ENCODE data around the gene ARHGAP20. TPM values are rescaled to one million over a fixed set of nuclear protein-coding genes. Genes with fewer than 3 reads are reported as not detected.

Gene ARHGAP20
- total and polyA plus RNA-seq, 2 of the 4 experiments (the other 2 are of a cell fraction) = 1.4 to 2.5 TPM

- no TSS peak for BruUV-seq (replicated peaks)
- H4K5ac ChIP-seq (ENCODE audit: low read depth, low read length) = no peak overlapping the region
- H3K18ac ChIP-seq (ENCODE audit: low read depth, low read length) = no peak overlapping the region
- no peak overlapping the region for H2BK120ac ChIP-seq (ENCODE audit: low read depth, low read length)
- no peak overlapping the region for H3K4ac ChIP-seq (ENCODE audit: low read depth, low read length)
- no peak overlapping the region for H3K4me2 ChIP-seq (ENCODE audit: low read depth, low read length)
- no peak overlapping the region for H2AK9ac ChIP-seq (replicated peaks; ENCODE audit: low read depth, low read length, poor library complexity)
- H4K91ac ChIP-seq (ENCODE audit: insufficient read depth, low read depth, low read length) = no peak overlapping the region
- H3K14ac ChIP-seq (replicated peaks; ENCODE audit: low read depth, low read length) = no peak overlapping the region
- no CpG with 5 or more reads among the region's 1 CpG for WGBS, 2 experiments (ENCODE audit: extremely low coverage in 2 of 2, insufficient read length in 1 of 2)
- no peak overlapping the region for H3K23ac ChIP-seq (ENCODE audit: low read depth, low read length)
- DNase-seq = no peak
- dilution Hi-C loops (cut with HindIII; ENCODE audit: low sequenced_read_pairs, unreplicated experiment) = no loop called here
- no peak overlapping the region for H3K9ac ChIP-seq (ENCODE audit: low read depth, low read length)
- H2BK20ac ChIP-seq (ENCODE audit: low read depth, low read length) = no peak overlapping the region
- CTCF ChIA-PET = no interaction called here
- no peaks in the 10 kb centered on the region for H3K4me1 ChIP-seq (ENCODE audit: control insufficient read depth, insufficient read depth, low read length)
- no peaks in the 10 kb centered on the region for H3K9me1 ChIP-seq (ENCODE audit: insufficient read depth, low read length)
- H3K36me3 ChIP-seq (ENCODE audit: control insufficient read depth, insufficient read depth, low read length) = no peaks in the 10 kb centered on the region
- in situ Hi-C loops (cut with MboI; ENCODE audit: low sequenced_read_pairs) = no loop called here
- H3K79me1 ChIP-seq (ENCODE audit: low read depth in 1 of 2, low read length in 2 of 2) = no peaks in the 10 kb centered on the region
- no peaks in the 10 kb centered on the region for H3K27me3 ChIP-seq (ENCODE audit: control insufficient read depth, insufficient read depth, low read length)
- intact Hi-C loops (cut with micrococcal nuclease) = no loop called here
- H2BK15ac ChIP-seq (ENCODE audit: low read depth, low read length) = no peak overlapping the region
- H3K4me3 ChIP-seq (ENCODE audit: insufficient read depth, low read depth, low read length) = no peak overlapping the region
- H2AK5ac ChIP-seq (ENCODE audit: low read depth, low read length) = no peak overlapping the region
- H3K56ac ChIP-seq (ENCODE audit: extremely low read depth, insufficient read depth, low read length) = no peak overlapping the region
- ATAC-seq (ENCODE audit: low read depth) = no peak
- H4K20me1 ChIP-seq (ENCODE audit: insufficient read depth, low read length) = no peaks in the 10 kb centered on the region
- POLR2A ChIA-PET (ENCODE audit: unreplicated experiment) = no interaction called here
- TF ChIP-seq NFE2L2 (IDR thresholded peaks at IDR 0.05; ENCODE audit: low read depth, low read length) (no peak), SMC3 (IDR thresholded peaks at IDR 0.05; ENCODE audit: low read depth, low read length) (no peak), RCOR1 (IDR thresholded peaks at IDR 0.05; ENCODE audit: insufficient replicate concordance, low read length) (no peak), RAD21 (IDR thresholded peaks at IDR 0.05; ENCODE audit: low read length) (no peak), MAFK (IDR thresholded peaks at IDR 0.05; ENCODE audit: low read depth, low read length) (no peak), POLR2A (IDR thresholded peaks at IDR 0.05; ENCODE audit: low read depth, low read length) (no peak), RFX5 (IDR thresholded peaks at IDR 0.05; ENCODE audit: low read depth, low read length) (no peak), BHLHE40 (IDR thresholded peaks at IDR 0.05; ENCODE audit: low read depth, low read length) (no peak), CEBPB (IDR thresholded peaks at IDR 0.05; ENCODE audit: low read depth, low read length) (no peak), MXI1 (IDR thresholded peaks at IDR 0.05; ENCODE audit: borderline replicate concordance, low read depth, low read length) (no peak)
- TF ChIP-seq, protein P1, sequence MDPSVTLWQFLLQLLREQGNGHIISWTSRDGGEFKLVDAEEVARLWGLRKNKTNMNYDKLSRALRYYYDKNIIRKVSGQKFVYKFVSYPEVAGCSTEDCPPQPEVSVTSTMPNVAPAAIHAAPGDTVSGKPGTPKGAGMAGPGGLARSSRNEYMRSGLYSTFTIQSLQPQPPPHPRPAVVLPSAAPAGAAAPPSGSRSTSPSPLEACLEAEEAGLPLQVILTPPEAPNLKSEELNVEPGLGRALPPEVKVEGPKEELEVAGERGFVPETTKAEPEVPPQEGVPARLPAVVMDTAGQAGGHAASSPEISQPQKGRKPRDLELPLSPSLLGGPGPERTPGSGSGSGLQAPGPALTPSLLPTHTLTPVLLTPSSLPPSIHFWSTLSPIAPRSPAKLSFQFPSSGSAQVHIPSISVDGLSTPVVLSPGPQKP (IDR thresholded peaks at IDR 0.05; ENCODE audit: borderline replicate concordance, low read depth, low read length) = no peak
- no peak overlapping the region for H3K27ac ChIP-seq (ENCODE audit: insufficient read depth, low read length)
- H4K8ac ChIP-seq (ENCODE audit: low read depth in 2 of 2, low read length in 2 of 2) = no peak overlapping the region
- H2BK5ac ChIP-seq (ENCODE audit: low read depth, low read length, poor library complexity, severe bottlenecking) = no peak overlapping the region
- H2AFZ ChIP-seq (replicated peaks; ENCODE audit: low read length, poor library complexity) = no peak overlapping the region
- no peaks in the 10 kb centered on the region for H3K9me3 ChIP-seq (ENCODE audit: control insufficient read depth, insufficient read depth, low read length)
Measured at GRCh38 chr11:110730773-110731172, 18.5 kb upstream of the ARHGAP20 start.
